Neural progenitor cell (in vitro differentiated cells): ENCODE data around the gene DNMT3B.

ENCODE experiments used
- EZH2 ChIP-seq: fragments of 200-600 bp; sonication (generic); IDR thresholded peaks from 2 replicates; pipeline ENCODE4 v1.6.1; 2017; ENCODE audit warnings: antibody characterized with exemption, mild to moderate bottlenecking, moderate library complexity
- TF ChIP-seq, protein P1 (sequence below): fragments of 200-600 bp; sonication (generic); IDR thresholded peaks from 2 replicates; pipeline ENCODE4 v1.5.1; 2017; ENCODE audit warnings: antibody characterized with exemption, mild to moderate bottlenecking

DNA sequence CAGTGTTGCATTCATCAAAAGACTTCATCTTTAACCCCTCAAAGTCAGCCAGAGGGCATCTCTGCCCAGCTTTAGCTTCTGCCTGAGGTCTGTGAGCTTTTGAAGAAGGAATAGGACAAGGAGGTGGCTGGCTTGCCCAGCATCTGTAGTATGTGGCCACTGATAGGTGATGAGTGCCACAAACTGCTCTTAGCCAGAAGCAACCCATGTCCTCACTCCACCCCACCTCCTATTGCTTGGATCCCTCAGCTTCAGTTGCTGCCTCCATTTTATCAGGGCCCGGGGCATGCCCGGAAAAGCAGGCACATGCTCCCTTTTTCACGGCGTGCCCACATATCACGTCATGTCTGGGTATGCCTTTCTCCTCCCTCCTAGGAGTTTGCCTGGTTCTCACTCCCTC, 84.7 kb downstream of the DNMT3B start:
- TF ChIP-seq, protein P1, sequence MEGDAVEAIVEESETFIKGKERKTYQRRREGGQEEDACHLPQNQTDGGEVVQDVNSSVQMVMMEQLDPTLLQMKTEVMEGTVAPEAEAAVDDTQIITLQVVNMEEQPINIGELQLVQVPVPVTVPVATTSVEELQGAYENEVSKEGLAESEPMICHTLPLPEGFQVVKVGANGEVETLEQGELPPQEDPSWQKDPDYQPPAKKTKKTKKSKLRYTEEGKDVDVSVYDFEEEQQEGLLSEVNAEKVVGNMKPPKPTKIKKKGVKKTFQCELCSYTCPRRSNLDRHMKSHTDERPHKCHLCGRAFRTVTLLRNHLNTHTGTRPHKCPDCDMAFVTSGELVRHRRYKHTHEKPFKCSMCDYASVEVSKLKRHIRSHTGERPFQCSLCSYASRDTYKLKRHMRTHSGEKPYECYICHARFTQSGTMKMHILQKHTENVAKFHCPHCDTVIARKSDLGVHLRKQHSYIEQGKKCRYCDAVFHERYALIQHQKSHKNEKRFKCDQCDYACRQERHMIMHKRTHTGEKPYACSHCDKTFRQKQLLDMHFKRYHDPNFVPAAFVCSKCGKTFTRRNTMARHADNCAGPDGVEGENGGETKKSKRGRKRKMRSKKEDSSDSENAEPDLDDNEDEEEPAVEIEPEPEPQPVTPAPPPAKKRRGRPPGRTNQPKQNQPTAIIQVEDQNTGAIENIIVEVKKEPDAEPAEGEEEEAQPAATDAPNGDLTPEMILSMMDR: no peak
- TF ChIP-seq EZH2: no peak
